Astrocyte (in vitro differentiated cells and primary cell): ENCODE results near the gene GNL3. TPM values are rescaled to one million over a fixed set of nuclear protein-coding genes. Genes with fewer than 3 reads are reported as not detected.

Source experiments
- DNase-seq: peaks from one replicate; pipeline ENCODE4 v3.0.0-alpha.2; 2010; ENCODE audit warnings: low read depth
- FAIRE-seq: peaks from 2 replicates; lab custom pipeline; 2011; peaks lifted over from hg19 to GRCh38; lab: Jason Lieb, UNC
- H2AFZ ChIP-seq: 2 replicates; pipeline ENCODE4 v1.6.0; 2012; ENCODE audit warnings: low read depth, low read length, inconsistent platforms
- H3K27ac ChIP-seq: 2 replicates; pipeline ENCODE4 v1.5.1; 2011; ENCODE audit warnings: low read depth, low read length, inconsistent platforms
- H3K27me3 ChIP-seq: 2 replicates; pipeline ENCODE4 v1.6.0; 2011; ENCODE audit warnings: low read length, inconsistent platforms; ENCODE audit not compliant: insufficient read depth
- H3K36me3 ChIP-seq: 2 replicates; pipeline ENCODE4 v1.5.1; 2011; ENCODE audit warnings: low read length, inconsistent platforms; ENCODE audit not compliant: insufficient read depth
- H3K4me1 ChIP-seq: 2 replicates; pipeline ENCODE4 v1.5.1; 2011; ENCODE audit warnings: low read length, inconsistent platforms; ENCODE audit not compliant: insufficient read depth
- H3K4me2 ChIP-seq: 2 replicates; pipeline ENCODE4 v1.6.0; 2012; ENCODE audit warnings: low read length, inconsistent platforms
- H3K4me3 ChIP-seq: 2 replicates; pipeline ENCODE4 v1.5.1; 2011; ENCODE audit warnings: low read depth, mild to moderate bottlenecking, low read length, inconsistent platforms; ENCODE audit not compliant: insufficient read depth
- H3K79me2 ChIP-seq: 2 replicates; pipeline ENCODE4 v1.6.0; 2012; ENCODE audit warnings: mild to moderate bottlenecking, low read length, inconsistent platforms; ENCODE audit not compliant: insufficient read depth
- H3K9ac ChIP-seq: 2 replicates; pipeline ENCODE4 v1.6.0; 2012; ENCODE audit warnings: mild to moderate bottlenecking, low read length, inconsistent platforms
- H3K9me3 ChIP-seq: 2 replicates; pipeline ENCODE4 v1.5.1; 2012; ENCODE audit warnings: low read depth, mild to moderate bottlenecking, low read length, inconsistent platforms; ENCODE audit not compliant: insufficient read depth
- H4K20me1 ChIP-seq: 2 replicates; pipeline ENCODE4 v1.6.0; 2012; ENCODE audit warnings: low read length, inconsistent platforms; ENCODE audit not compliant: insufficient read depth
- H3K27ac Mint-ChIP-seq: one replicate; pipeline ENCODE4 v1.8.0; 2021; ENCODE audit warnings: mild to moderate bottlenecking, mixed read lengths; ENCODE audit not compliant: unreplicated experiment
- H3K27me3 Mint-ChIP-seq: one replicate; pipeline ENCODE4 v1.8.0; 2021; ENCODE audit warnings: low read depth, mixed read lengths; ENCODE audit not compliant: unreplicated experiment
- H3K36me3 Mint-ChIP-seq: one replicate; pipeline ENCODE4 v1.8.0; 2021; ENCODE audit warnings: low read depth, mixed read lengths; ENCODE audit not compliant: unreplicated experiment
- H3K4me1 Mint-ChIP-seq: one replicate; pipeline ENCODE4 v1.8.0; 2021; ENCODE audit warnings: low read depth, mixed read lengths; ENCODE audit not compliant: unreplicated experiment
- H3K4me3 Mint-ChIP-seq: one replicate; pipeline ENCODE4 v1.8.0; 2021; ENCODE audit warnings: mild to moderate bottlenecking, moderate library complexity, mixed read lengths; ENCODE audit not compliant: unreplicated experiment
- H3K9me3 Mint-ChIP-seq: one replicate; pipeline ENCODE4 v1.8.0; 2021; ENCODE audit warnings: mild to moderate bottlenecking, mixed read lengths; ENCODE audit not compliant: unreplicated experiment
- CTCF ChIP-seq: IDR thresholded peaks from 2 replicates; pipeline ENCODE4 v1.5.1; 2011; ENCODE audit warnings: low read depth, mild to moderate bottlenecking, inconsistent platforms, low read length, moderate library complexity; ENCODE audit not compliant: insufficient read depth
- EZH2 ChIP-seq: IDR thresholded peaks from 2 replicates; pipeline ENCODE4 v1.6.1; 2012; ENCODE audit warnings: mild to moderate bottlenecking, low read length, inconsistent platforms; ENCODE audit not compliant: insufficient read depth
- total RNA-seq: library from RNA; stranded (reverse); gene quantifications from 2 replicates; pipeline ENCODE4 v1.2.1, GENCODE V29; 2021

GNL3 gene
- total RNA-seq, 1 donor from 2014 or later = 93.7 TPM

- Histone ChIP-seq H2AFZ (no peak overlapping the region), H3K4me2 (peak overlapping the region; percentile 100), H3K36me3 (peaks cover 20% of the 10 kb centered on the region), H3K4me3 (peak overlapping the region; percentile 86), H3K4me1 (peaks cover 24% of the 10 kb centered on the region), H3K9ac (peak overlapping the region; percentile 34), H4K20me1 (peaks cover 4% of the 10 kb centered on the region), H3K79me2 (peaks cover 57% of the 10 kb centered on the region), H3K9me3 (no peaks in the 10 kb centered on the region), H3K27me3 (no peaks in the 10 kb centered on the region), H3K27ac (no peak overlapping the region)
- no peaks in the 10 kb centered on the region for H3K27me3 Mint-ChIP-seq
- DNase-seq = no peak
- H3K9me3 Mint-ChIP-seq = no peaks in the 10 kb centered on the region
- TF ChIP-seq CTCF (no peak), EZH2 (no peak)
- peak overlapping the region; percentile 53 for H3K27ac Mint-ChIP-seq
- FAIRE-seq = no peak
- H3K4me3 Mint-ChIP-seq = peak overlapping the region; percentile 97
- peaks cover 20% of the 10 kb centered on the region for H3K4me1 Mint-ChIP-seq
- H3K36me3 Mint-ChIP-seq = peaks cover 6% of the 10 kb centered on the region
These were observed 21.8 kb downstream of the GNL3 start for GRCh38 chr3:52707585-52707984.

GRCh38 chr3:52710512-52710911 is 24.7 kb downstream of the GNL3 start:
- Histone ChIP-seq H3K27ac (no peak overlapping the region), H3K4me3 (no peak overlapping the region), H3K27me3 (no peaks in the 10 kb centered on the region), H3K36me3 (peaks cover 20% of the 10 kb centered on the region), H3K79me2 (peaks cover 29% of the 10 kb centered on the region), H3K9me3 (no peaks in the 10 kb centered on the region), H3K4me2 (no peak overlapping the region), H4K20me1 (peaks cover 2% of the 10 kb centered on the region), H3K9ac (no peak overlapping the region), H2AFZ (no peak overlapping the region), H3K4me1 (peaks cover 14% of the 10 kb centered on the region)
- Mint-ChIP-seq H3K27ac (no peak overlapping the region), H3K36me3 (peaks cover 7% of the 10 kb centered on the region), H3K27me3 (no peaks in the 10 kb centered on the region), H3K4me3 (no peak overlapping the region), H3K9me3 (no peaks in the 10 kb centered on the region), H3K4me1 (peaks cover 8% of the 10 kb centered on the region)
- DNase-seq (no peak), FAIRE-seq (no peak)
- TF ChIP-seq CTCF = no peak
- no peak for TF ChIP-seq EZH2

GRCh38 chr3:52712291-52713212 is 26.7 kb downstream of the GNL3 start:
- H3K9me3 Mint-ChIP-seq = no peaks in the 10 kb centered on the region
- Histone ChIP-seq H3K9ac (no peak overlapping the region), H3K9me3 (no peaks in the 10 kb centered on the region), H3K79me2 (peaks cover 11% of the 10 kb centered on the region), H3K27me3 (no peaks in the 10 kb centered on the region), H2AFZ (no peak overlapping the region), H3K4me3 (no peak overlapping the region), H3K27ac (no peak overlapping the region), H3K36me3 (peaks cover 20% of the 10 kb centered on the region), H3K4me1 (peaks cover 5% of the 10 kb centered on the region), H3K4me2 (no peak overlapping the region), H4K20me1 (no peaks in the 10 kb centered on the region)
- no peak for FAIRE-seq
- H3K36me3 Mint-ChIP-seq = peaks cover 12% of the 10 kb centered on the region
- H3K27ac Mint-ChIP-seq = no peak overlapping the region
- H3K4me1 Mint-ChIP-seq = peaks cover 5% of the 10 kb centered on the region
- no peak for TF ChIP-seq CTCF
- TF ChIP-seq EZH2 = no peak
- H3K4me3 Mint-ChIP-seq = no peak overlapping the region
- DNase-seq = no peak
- H3K27me3 Mint-ChIP-seq = no peaks in the 10 kb centered on the region
